Activated gamma-delta T cell treated with Interleukin-2 at 50 U/mL for 16 hours (primary cell): ENCODE data around the gene KDM6A.
"Not testable (repeated sequence)": the region's sequence is repeated elsewhere in the genome, so short reads cannot be mapped to it uniquely, and the experiment has no call there.

Experiments
- DNase-seq: peaks from one replicate; pipeline ENCODE4 v3.0.0-alpha.2; 2020

KDM6A gene

DNA sequence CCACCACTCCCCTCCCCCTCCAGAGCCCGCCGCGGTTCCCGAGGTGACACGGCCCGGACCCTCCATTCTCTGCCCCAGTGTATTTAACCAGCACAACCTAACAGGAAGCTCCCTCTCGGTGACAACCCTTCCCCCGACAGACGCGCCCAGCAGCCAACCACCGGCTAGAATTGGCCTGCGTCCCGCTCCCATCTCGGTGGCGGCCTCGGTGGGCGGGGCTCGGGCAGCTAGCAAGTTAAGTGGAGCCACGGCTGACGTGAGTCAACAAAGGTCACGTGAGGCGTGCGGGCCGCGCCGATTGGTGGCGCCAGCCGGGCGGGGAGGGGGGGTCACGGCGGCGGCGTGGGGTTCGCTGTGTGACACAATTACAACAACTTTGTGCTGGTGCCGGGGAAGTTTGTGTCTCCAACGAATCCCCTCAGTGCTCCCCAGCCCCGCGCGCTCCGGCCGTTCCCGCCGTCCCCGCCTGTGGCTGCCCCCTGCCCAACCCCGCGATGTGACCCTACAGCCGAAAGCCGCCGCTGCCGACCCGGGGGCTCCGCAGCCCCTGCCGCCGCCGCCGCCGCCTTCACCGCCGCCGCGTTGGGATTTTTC is at the start of gene KDM6A:
TSS of gene KDM6A (plus strand) at position 368 of the 594 bp plus-strand sequence. CDS start 364 bp downstream, outside the sequence.
- DNase-seq, result peak; percentile 99

DNA sequence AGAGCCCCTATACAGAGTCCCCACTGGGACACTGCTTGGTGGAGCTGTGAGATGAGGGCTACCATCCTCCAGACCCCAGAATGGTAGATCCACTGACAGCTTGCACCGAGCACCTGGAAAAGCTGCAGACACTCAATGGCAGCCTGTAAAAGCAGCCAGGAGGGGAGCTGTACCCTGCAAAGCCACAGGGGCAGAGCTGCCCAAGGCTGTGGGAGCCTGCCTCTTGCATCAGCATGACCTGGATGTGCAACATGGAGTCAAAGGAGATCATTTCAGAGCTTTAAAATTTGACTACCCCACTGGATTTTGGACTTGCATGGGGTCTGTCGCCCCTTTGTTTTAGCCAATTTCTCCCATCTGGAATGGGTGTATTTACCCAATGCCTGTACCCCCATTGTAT is 49.8 kb upstream of the KDM6A start:
- not testable (repeated sequence) for DNase-seq

- no peak for DNase-seq
Observed at GRCh38 chrX:44828008-44828605, 44.9 kb upstream of the KDM6A start.

DNA sequence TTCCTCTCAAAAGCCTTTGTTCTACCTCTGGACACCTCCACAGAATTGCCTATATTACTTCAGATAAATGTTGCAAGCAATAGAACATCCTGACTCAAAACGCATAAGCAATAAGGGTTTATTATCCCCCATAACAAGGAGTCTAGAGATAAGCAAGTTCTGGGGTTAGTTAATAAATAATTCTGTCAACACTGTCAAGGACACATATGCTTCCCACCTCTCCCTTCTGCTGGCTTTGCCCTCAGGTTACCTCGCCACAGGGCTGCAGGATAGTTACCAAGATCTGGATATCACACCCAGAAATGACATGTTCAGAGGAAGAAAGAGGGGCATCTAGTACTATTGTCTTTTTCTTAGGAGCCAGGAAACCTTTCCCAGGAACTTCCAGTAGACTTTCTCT is 43.2 kb upstream of the KDM6A start:
- no peak for DNase-seq

- DNase-seq, result no peak
Observed at GRCh38 chrX:44842550-44843317, 30.3 kb upstream of the KDM6A start.

GRCh38 chrX:44843318-44843702 is 29.7 kb upstream of the KDM6A start:
- no peak for DNase-seq

DNA sequence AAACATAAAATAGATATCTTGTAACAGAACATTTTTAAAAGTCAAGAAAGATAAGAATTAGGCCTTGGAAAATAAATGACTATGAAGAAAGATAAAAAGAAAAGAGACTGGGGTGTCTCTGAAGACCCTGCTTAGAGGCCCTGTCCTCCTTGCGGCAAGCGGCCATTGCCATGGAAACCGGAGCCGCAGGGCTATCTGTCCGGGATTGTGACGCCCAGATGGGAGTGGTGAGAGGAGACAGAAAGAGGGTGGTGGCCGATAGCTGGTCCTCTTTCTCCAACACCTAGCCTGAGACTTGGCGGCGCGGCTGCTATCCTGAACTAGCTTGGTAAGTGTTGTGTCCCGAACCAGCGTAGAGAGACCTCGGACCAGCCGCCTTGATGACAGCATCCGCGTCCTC is 29.2 kb upstream of the KDM6A start, which contains the start of gene DUSP21:
TSS of gene DUSP21 (plus strand) at position 269 of the 400 bp plus-strand sequence. CDS start at position 381, 112 bp downstream.
- no peak for DNase-seq

DNA sequence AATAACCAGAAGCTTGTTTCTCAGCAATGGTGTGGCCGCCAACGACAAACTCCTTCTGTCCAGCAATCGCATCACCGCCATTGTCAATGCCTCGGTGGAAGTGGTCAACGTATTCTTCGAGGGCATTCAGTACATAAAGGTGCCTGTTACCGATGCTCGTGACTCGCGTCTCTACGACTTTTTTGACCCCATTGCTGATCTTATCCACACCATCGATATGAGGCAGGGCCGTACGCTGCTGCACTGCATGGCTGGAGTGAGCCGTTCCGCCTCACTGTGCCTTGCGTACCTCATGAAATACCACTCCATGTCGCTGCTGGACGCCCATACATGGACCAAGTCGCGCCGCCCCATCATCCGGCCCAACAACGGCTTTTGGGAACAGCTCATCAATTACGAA is 28.8 kb upstream of the KDM6A start:
- DNase-seq, result no peak

GRCh38 chrX:44850891-44851290 is 22.1 kb upstream of the KDM6A start:
- DNase-seq, result not testable (repeated sequence)

DNA sequence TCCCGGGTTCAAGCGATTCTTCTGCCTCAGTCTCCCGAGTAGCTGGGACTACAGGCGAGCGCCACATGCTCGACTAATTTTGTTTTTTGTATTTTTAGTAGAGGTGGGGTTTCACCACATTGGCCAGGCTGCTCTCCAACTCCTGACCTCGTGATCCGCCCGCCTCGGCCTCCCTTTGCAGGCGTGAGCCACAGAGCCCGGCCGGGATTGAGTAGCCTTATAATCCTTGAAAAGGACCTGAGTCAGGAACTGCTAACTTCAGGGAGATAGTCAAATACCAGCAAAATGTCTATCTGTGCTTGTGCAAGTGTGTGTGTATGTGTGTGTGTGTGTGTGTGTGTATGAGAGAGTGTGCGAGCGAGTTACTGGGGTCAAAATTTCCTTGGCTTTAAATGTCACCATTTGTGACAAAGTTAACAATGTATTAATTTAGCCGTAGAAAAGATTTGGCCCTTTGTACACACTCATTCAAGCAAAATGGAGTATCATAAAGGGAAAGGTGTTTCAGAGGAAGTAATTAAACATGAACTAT is 1.8 kb upstream of the KDM6A start:
- no peak for DNase-seq

DNA sequence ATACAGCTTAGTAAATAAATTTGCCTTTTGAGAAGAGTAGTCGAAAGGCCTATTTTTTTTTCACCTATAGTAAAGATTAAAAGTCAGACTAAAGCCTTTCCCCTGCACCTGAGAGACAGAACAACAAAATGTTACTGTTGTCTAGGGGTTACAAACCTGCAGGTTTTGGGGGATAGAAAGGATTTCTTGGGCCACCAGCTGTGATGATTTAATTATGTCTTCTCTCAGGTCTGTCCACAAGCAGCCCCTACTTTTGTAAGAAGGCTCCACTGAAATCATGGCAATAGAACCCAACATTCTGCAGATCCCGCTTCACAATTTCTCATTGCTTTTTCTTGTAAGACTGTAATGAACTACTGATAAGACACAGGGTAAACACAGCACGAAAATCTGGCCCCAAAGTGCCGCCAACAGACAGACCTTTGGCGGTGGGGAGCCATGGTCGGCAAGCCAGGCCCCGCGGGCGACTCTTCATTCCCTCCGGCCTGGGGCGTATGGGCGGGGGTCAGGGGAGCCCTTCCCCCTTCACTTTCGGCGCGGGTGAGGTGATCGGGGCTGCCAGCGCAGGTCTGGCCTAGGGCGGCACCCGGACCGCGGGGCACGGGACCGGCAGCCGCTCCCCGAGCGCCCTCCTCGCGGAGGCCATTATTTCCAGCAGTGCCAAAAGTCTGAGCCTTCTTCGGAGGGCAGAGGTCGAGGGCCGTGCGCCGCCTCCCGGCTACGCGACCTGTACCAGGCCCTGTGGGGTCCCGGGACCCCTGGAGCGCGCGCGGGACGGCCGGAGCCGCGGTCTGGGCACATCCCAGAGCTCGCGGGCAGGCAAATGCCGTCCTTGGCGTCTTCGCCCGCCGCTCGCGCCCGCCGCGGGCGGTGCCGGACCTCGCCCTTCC is 812 bp upstream of the KDM6A start:
- peak; percentile 39 for DNase-seq

- DNase-seq, result peak; percentile 47
Observed at GRCh38 chrX:44873415-44874276, 658 bp downstream of the KDM6A start.

DNA sequence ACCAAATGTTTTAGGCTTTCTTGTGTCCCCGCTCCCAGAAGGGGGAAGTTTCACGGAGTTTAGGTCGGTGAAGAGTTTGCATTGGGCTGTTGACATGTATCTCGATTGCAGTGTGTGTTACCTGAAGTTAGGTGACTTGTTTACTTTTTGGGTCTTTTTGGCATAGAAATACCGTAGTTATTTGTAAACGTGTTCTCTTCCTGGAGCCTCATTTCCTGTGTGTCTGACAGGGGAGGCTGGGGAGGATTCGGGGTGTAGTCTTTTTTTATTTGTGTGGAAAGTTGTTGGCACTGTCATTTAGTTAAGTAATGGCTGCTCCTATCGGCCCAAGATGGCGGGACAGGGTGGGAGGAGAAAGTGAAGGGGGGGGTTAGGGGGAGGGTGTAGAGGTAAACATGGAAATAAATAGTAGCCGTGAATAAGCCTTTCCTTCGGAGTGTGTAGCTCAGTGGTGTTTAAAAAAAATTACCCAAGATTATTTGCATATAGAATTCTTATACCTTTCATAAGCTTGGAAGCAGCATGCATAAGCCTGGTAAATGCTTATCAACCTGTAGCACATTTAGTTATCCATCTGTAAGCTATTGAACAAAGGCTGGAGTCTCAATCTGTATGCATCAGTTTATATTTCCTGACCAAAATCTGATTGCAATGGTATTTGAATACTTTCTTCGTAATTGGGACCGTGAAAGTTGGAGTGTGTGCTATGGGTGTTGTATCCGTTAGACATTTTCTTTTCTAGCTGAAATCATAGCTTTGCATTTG is 1.6 kb downstream of the KDM6A start:
- peak; percentile 28 for DNase-seq

- no peak for DNase-seq
Observed at GRCh38 chrX:44875185-44875489, 2.1 kb downstream of the KDM6A start.

- DNase-seq, result no peak
Observed at GRCh38 chrX:44876086-44876485, 3.1 kb downstream of the KDM6A start.

- DNase-seq, result no peak
Observed at GRCh38 chrX:44876767-44877166, 3.8 kb downstream of the KDM6A start.

GRCh38 chrX:44878780-44879179 is 5.8 kb downstream of the KDM6A start:
- no peak for DNase-seq

DNA sequence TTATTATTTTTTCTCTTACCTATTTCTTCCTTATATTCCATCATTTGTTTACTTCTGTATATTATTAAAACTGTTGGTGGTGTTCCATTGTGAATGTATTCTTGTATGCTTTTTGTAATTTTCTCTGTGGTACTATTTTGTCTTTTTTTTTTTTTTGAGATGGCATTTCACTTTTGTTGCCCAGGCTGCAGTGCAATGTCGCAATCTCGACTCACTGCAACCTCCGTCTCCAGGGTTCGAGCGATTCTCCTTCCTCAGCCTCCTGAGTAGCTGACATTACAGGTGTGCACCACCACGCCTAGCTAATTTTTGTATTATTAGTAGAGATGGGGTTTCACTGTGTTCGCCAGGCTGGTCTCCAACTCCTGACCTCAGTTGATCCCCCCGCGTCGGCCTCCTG is 8.6 kb downstream of the KDM6A start:
- DNase-seq, result no peak

- DNase-seq, result no peak
Observed at GRCh38 chrX:44882635-44883034, 9.6 kb downstream of the KDM6A start.

DNA sequence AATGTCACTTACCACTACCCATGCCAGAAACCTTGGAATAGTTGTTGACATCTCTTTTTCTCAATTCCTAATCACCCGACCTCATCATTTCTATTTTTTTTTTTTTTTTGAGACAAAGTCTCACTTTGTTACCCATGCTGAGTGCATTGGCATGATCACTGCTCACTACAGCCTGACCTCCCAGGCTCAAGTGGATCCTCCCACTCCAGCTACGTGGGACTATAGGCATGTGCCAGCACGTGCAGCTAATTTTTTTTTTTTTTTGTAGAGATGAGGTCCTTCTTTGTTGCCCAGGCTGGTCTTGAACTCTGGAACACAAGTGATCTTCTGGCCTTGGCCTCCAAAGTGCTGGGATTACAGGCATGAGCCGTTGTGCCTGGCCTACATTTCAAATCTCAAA is 12.0 kb downstream of the KDM6A start:
- no peak for DNase-seq

- DNase-seq, result no peak
Observed at GRCh38 chrX:44889824-44890223, 16.8 kb downstream of the KDM6A start.
